GM23338 (cell line): Measurements from ENCODE around the gene LRP1-AS. TPM values are rescaled to one million over a fixed set of nuclear protein-coding genes. Genes with fewer than 3 reads are reported as not detected.

Experiments
- ATAC-seq: fragments of 200-7000 bp; cut with Tn5 transposase; 3 replicates; pipeline ENCODE4 v1.9.1; 2020
- DNase-seq: peaks from one replicate; pipeline ENCODE4 v3.0.0-alpha.2; 2015; ENCODE audit warnings: low spot score
- H2AFZ ChIP-seq: fragments of 200-600 bp; sonication (generic); 2 replicates; pipeline ENCODE4 v1.8.0; 2016; ENCODE audit warnings: antibody characterized with exemption, mild to moderate bottlenecking, moderate library complexity
- H3F3A ChIP-seq: fragments of 200-600 bp; sonication (generic); replicated peaks from 2 replicates; pipeline ENCODE4 v1.8.0; 2017; ENCODE audit warnings: antibody characterized with exemption, mixed run types, low read depth
- H3K27ac ChIP-seq: fragments of 200-600 bp; sonication (generic); 2 replicates; pipeline ENCODE4 v1.6.1; 2016; ENCODE audit warnings: low read depth
- H3K27me3 ChIP-seq: fragments of 200-600 bp; sonication (generic); 2 replicates; pipeline ENCODE4 v1.8.0; 2016; ENCODE audit warnings: mild to moderate bottlenecking, mixed run types, moderate library complexity; ENCODE audit not compliant: insufficient read depth
- H3K36me3 ChIP-seq: fragments of 200-600 bp; sonication (generic); 2 replicates; pipeline ENCODE4 v1.8.0; 2016; ENCODE audit warnings: mild to moderate bottlenecking; ENCODE audit not compliant: insufficient read depth
- H3K4me1 ChIP-seq: fragments of 200-600 bp; sonication (generic); 2 replicates; pipeline ENCODE4 v1.8.0; 2016; ENCODE audit warnings: mild to moderate bottlenecking, moderate library complexity; ENCODE audit not compliant: insufficient read depth
- H3K4me2 ChIP-seq: fragments of 200-600 bp; sonication (generic); 2 replicates; pipeline ENCODE4 v1.7.1; 2017; ENCODE audit warnings: mixed run types
- H3K4me3 ChIP-seq: fragments of 200-600 bp; sonication (generic); 2 replicates; pipeline ENCODE4 v1.6.1; 2016; ENCODE audit warnings: mixed run types
- H3K79me2 ChIP-seq: fragments of 200-600 bp; sonication (generic); replicated peaks from 2 replicates; pipeline ENCODE4 v1.8.0; 2017; ENCODE audit warnings: mild to moderate bottlenecking; ENCODE audit not compliant: insufficient read depth
- H3K9me2 ChIP-seq: fragments of 200-600 bp; sonication (generic); 2 replicates; pipeline ENCODE4 v1.8.0; 2017; ENCODE audit not compliant: insufficient read depth
- H4K20me1 ChIP-seq: fragments of 200-600 bp; sonication (generic); replicated peaks from 2 replicates; pipeline ENCODE4 v1.8.0; 2017; ENCODE audit warnings: mild to moderate bottlenecking; ENCODE audit not compliant: insufficient read depth
- H3K27ac Mint-ChIP-seq: 2 replicates; pipeline ENCODE4 v1.8.0; 2020; ENCODE audit warnings: inconsistent platforms, mild to moderate bottlenecking, moderate library complexity, mixed read lengths
- H3K27me3 Mint-ChIP-seq: 3 replicates; pipeline ENCODE4 v1.8.0; 2022; ENCODE audit warnings: low read depth, mild to moderate bottlenecking, moderate library complexity, mixed read lengths, inconsistent platforms; ENCODE audit not compliant: insufficient read depth, poor library complexity
- H3K36me3 Mint-ChIP-seq: 3 replicates; pipeline ENCODE4 v1.8.0; 2021; ENCODE audit warnings: low read depth, mild to moderate bottlenecking, inconsistent platforms, moderate library complexity, mixed read lengths
- H3K4me1 Mint-ChIP-seq: 3 replicates; pipeline ENCODE4 v1.8.0; 2020; ENCODE audit warnings: mild to moderate bottlenecking, inconsistent platforms, mixed read lengths
- H3K4me3 Mint-ChIP-seq: 3 replicates; pipeline ENCODE4 v1.8.0; 2021; ENCODE audit warnings: moderate library complexity, mild to moderate bottlenecking, inconsistent platforms, mixed read lengths
- H3K9me3 Mint-ChIP-seq: 3 replicates; pipeline ENCODE4 v1.8.0; 2020; ENCODE audit warnings: moderate library complexity, mild to moderate bottlenecking, inconsistent platforms, mixed read lengths
- CREB1 ChIP-seq: fragments of 250-450 bp; sonication (Bioruptor Pico); IDR thresholded peaks from 2 replicates; pipeline ENCODE4 v1.5.0; 2020; ENCODE audit warnings: low read depth, mild to moderate bottlenecking, moderate library complexity
- CTCF ChIP-seq, 2 experiments: fragments of 200-600 bp in 1 of 2; sonication (generic) in 1 of 2; conservative IDR thresholded peaks; 2 replicates each; pipeline versions ENCODE4 v1.5.1 to v1.6.1; 2016 to 2017; ENCODE audit warnings: antibody characterized with exemption in 2 of 2, low read depth in 2 of 2, mild to moderate bottlenecking in 2 of 2, moderate library complexity in 1 of 2
- EZH2 ChIP-seq: fragments of 200-600 bp; sonication (generic); IDR thresholded peaks from one replicate; pipeline ENCODE4 v1.8.0; 2017; ENCODE audit warnings: antibody characterized with exemption, mild to moderate bottlenecking, low read depth; ENCODE audit not compliant: unreplicated experiment
- EZH2phosphoT487 ChIP-seq: fragments of 200-600 bp; sonication (generic); IDR thresholded peaks from one replicate; pipeline ENCODE4 v1.8.1; 2018; ENCODE audit warnings: antibody characterized with exemption; ENCODE audit not compliant: unreplicated experiment
- NANOG ChIP-seq: IDR thresholded peaks from 2 replicates; pipeline ENCODE4 v1.6.1; 2016; ENCODE audit warnings: antibody characterized with exemption, borderline replicate concordance
- POLR2AphosphoS5 ChIP-seq: IDR thresholded peaks from 2 replicates; pipeline ENCODE4 v1.6.1; 2016; ENCODE audit warnings: antibody characterized with exemption, low read depth
- STAT1 ChIP-seq: IDR thresholded peaks from one replicate; pipeline ENCODE4 v1.6.1; 2016; ENCODE audit warnings: antibody characterized with exemption; ENCODE audit not compliant: unreplicated experiment
- ZNF331 ChIP-seq: fragments of 250-450 bp; sonication (Bioruptor Pico); IDR thresholded peaks from 2 replicates; pipeline ENCODE4 v1.5.0; 2020; ENCODE audit warnings: low read depth, mild to moderate bottlenecking, moderate library complexity
- polyA plus RNA-seq: library from polyadenylated mRNA; unstranded; fragments of >200 nt; fragmentation: Nextera tagmentation; extraction: Ambion mirVana; gene quantifications from 2 replicates; pipeline ENCODE4 v1.2.1, GENCODE V29; 2016
- total RNA-seq: library from RNA; depleted of rRNA; stranded (reverse); fragments of >200 nt; shearing (Covaris generic); gene quantifications from 2 replicates; pipeline ENCODE4 v1.2.3, GENCODE V29; 2014
- TF ChIP-seq, protein P1 (sequence below): fragments of 250-450 bp; sonication (Bioruptor Pico); IDR thresholded peaks from 2 replicates; pipeline ENCODE4 v1.5.0; 2020; ENCODE audit warnings: mild to moderate bottlenecking, moderate library complexity

Gene LRP1-AS
- total and polyA plus RNA-seq, 2 experiments from 2014 or later, result 0.86 TPM; not detected in 1

DNA sequence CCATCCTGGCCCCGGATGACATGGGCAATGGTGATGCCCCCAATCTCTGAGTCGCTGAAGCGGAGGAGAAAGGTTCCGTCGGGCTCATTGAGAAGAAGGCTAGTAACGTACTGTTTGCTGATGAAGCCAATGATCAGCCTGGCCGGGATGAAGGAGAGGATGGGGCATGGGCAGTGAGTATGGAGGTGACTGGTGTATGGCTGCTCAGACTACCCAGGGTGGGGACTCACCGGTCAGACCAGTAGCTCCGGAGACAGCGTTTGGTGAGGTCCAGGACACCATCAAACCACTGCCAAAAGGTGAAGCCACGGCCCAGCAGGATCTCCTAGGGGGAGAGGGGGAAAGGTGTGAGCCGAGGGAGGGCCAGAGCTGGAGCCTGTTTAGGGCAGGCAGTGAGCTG is 47.7 kb downstream of the LRP1-AS start:
- DNase-seq (no peak), ATAC-seq (no peak)
- H3K4me1 ChIP-seq, result peaks cover 10% of the 10 kb centered on the region
- no peaks in the 10 kb centered on the region for H3K9me3 Mint-ChIP-seq
- no peak overlapping the region for H3K4me2 ChIP-seq
- no peaks in the 10 kb centered on the region for H4K20me1 ChIP-seq
- H3K27ac ChIP-seq, result no peak overlapping the region
- H3F3A ChIP-seq, result no peaks in the 10 kb centered on the region
- H3K4me1 Mint-ChIP-seq, result peaks cover 18% of the 10 kb centered on the region
- H3K36me3 ChIP-seq, result no peaks in the 10 kb centered on the region
- H3K27ac Mint-ChIP-seq, result no peak overlapping the region
- H3K79me2 ChIP-seq, result no peaks in the 10 kb centered on the region
- H3K4me3 Mint-ChIP-seq, result no peak overlapping the region
- H3K27me3 Mint-ChIP-seq, result peaks cover 16% of the 10 kb centered on the region
- H3K9me2 ChIP-seq, result no peaks in the 10 kb centered on the region
- no peaks in the 10 kb centered on the region for H3K27me3 ChIP-seq
- TF ChIP-seq, protein P1, sequence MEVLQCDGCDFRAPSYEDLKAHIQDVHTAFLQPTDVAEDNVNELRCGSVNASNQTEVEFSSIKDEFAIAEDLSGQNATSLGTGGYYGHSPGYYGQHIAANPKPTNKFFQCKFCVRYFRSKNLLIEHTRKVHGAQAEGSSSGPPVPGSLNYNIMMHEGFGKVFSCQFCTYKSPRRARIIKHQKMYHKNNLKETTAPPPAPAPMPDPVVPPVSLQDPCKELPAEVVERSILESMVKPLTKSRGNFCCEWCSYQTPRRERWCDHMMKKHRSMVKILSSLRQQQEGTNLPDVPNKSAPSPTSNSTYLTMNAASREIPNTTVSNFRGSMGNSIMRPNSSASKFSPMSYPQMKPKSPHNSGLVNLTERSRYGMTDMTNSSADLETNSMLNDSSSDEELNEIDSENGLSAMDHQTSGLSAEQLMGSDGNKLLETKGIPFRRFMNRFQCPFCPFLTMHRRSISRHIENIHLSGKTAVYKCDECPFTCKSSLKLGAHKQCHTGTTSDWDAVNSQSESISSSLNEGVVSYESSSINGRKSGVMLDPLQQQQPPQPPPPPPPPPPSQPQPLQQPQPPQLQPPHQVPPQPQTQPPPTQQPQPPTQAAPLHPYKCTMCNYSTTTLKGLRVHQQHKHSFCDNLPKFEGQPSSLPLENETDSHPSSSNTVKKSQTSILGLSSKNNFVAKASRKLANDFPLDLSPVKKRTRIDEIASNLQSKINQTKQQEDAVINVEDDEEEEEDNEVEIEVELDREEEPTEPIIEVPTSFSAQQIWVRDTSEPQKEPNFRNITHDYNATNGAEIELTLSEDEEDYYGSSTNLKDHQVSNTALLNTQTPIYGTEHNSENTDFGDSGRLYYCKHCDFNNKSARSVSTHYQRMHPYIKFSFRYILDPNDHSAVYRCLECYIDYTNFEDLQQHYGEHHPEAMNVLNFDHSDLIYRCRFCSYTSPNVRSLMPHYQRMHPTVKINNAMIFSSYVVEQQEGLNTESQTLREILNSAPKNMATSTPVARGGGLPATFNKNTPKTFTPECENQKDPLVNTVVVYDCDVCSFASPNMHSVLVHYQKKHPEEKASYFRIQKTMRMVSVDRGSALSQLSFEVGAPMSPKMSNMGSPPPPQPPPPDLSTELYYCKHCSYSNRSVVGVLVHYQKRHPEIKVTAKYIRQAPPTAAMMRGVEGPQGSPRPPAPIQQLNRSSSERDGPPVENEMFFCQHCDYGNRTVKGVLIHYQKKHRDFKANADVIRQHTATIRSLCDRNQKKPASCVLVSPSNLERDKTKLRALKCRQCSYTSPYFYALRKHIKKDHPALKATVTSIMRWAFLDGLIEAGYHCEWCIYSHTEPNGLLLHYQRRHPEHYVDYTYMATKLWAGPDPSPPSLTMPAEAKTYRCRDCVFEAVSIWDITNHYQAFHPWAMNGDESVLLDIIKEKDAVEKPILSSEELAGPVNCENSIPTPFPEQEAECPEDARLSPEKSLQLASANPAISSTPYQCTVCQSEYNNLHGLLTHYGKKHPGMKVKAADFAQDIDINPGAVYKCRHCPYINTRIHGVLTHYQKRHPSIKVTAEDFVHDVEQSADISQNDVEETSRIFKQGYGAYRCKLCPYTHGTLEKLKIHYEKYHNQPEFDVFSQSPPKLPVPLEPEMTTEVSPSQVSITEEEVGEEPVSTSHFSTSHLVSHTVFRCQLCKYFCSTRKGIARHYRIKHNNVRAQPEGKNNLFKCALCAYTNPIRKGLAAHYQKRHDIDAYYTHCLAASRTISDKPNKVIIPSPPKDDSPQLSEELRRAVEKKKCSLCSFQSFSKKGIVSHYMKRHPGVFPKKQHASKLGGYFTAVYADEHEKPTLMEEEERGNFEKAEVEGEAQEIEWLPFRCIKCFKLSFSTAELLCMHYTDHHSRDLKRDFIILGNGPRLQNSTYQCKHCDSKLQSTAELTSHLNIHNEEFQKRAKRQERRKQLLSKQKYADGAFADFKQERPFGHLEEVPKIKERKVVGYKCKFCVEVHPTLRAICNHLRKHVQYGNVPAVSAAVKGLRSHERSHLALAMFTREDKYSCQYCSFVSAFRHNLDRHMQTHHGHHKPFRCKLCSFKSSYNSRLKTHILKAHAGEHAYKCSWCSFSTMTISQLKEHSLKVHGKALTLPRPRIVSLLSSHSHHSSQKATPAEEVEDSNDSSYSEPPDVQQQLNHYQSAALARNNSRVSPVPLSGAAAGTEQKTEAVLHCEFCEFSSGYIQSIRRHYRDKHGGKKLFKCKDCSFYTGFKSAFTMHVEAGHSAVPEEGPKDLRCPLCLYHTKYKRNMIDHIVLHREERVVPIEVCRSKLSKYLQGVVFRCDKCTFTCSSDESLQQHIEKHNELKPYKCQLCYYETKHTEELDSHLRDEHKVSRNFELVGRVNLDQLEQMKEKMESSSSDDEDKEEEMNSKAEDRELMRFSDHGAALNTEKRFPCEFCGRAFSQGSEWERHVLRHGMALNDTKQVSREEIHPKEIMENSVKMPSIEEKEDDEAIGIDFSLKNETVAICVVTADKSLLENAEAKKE (CRISPR knock-in tag), result no peak
- TF ChIP-seq CREB1, result no peak
- no peak overlapping the region for H2AFZ ChIP-seq
- no peak overlapping the region for H3K4me3 ChIP-seq
- H3K36me3 Mint-ChIP-seq, result peaks cover 39% of the 10 kb centered on the region

DNA sequence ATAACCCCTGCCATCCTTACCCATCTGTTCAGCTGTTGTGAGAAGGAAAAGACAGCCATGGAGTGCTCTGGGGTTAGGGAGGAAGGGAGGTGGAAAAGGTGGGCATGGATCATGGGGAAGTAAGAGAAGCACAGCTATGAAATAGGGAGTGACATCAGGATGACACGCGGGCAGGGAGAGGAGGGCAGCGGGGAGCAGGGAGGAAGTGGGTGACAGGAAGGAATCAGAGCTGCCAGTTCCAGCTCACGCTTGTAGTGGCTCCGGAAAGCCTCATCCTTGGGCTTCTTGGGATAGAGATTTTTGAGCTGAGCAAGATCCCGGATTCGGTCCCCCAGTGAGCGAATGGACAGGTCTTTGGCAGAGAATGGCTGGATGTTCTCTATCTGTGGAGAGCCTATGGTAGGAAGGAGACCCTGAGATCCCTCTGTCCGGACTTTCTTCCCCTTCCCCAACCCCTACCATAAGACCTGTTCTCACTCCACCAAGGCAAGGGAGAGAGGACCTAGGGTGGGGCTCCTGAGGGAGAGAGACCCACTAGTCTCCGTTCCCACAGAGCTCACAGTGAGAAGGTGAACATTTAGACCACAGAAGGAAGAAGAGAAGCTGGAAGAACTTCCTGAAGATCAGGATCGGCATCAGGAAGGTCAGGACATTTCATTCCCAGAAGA is 48.2 kb downstream of the LRP1-AS start:
- Histone ChIP-seq H3K4me2 (no peak overlapping the region), H3K79me2 (no peaks in the 10 kb centered on the region), H3K9me2 (no peaks in the 10 kb centered on the region), H3K27ac (no peak overlapping the region), H3K4me3 (no peak overlapping the region), H3F3A (0 out of 2 replicates have a peak, but pooled peaks cover 5% of the 10 kb centered on the region), H2AFZ (no peak overlapping the region), H3K36me3 (no peaks in the 10 kb centered on the region), H3K4me1 (peaks cover 16% of the 10 kb centered on the region), H4K20me1 (no peaks in the 10 kb centered on the region), H3K27me3 (no peaks in the 10 kb centered on the region)
- H3K27me3 Mint-ChIP-seq, result peaks cover 18% of the 10 kb centered on the region
- H3K36me3 Mint-ChIP-seq, result peaks cover 39% of the 10 kb centered on the region
- ATAC-seq (no peak), DNase-seq (no peak)
- no peak overlapping the region for H3K4me3 Mint-ChIP-seq
- peaks cover 23% of the 10 kb centered on the region for H3K4me1 Mint-ChIP-seq
- no peaks in the 10 kb centered on the region for H3K9me3 Mint-ChIP-seq
- H3K27ac Mint-ChIP-seq, result no peak overlapping the region
- no peak for TF ChIP-seq STAT1
- TF ChIP-seq ZNF331 (CRISPR knock-in tag), result no peak
- TF ChIP-seq EZH2phosphoT487, result no peak
- no peak for TF ChIP-seq CTCF (conservative IDR thresholded peaks at IDR 0.05; ENCODE audit: low read depth in 2 of 2)
- TF ChIP-seq NANOG, result no peak
- no peak for TF ChIP-seq EZH2
- TF ChIP-seq CREB1, result no peak
- no peak for TF ChIP-seq POLR2AphosphoS5
